K562 (cell line): Measurements from ENCODE around the gene ARHGAP32. TPM values are rescaled to one million over a fixed set of nuclear protein-coding genes. Genes with fewer than 3 reads are reported as not detected.

Experiments used
- ATAC-seq: fragments of 200-7000 bp; cut with Tn5 transposase; 3 replicates; pipeline ENCODE4 v1.9.1; 2020; ENCODE audit warnings: moderate library complexity
- BruUV-seq: library from RNA; stranded (reverse); fragments of 400-500 nt; replicated peaks from 2 replicates; lab custom pipeline; 2021; lab: Mats Ljungman, UMichigan
- CTCF ChIA-PET: fragments of 300-600 bp; formaldehyde crosslinking; extraction: SDS; loops from one replicate; lab custom pipeline; 2021; ENCODE audit warnings: low intra/inter-chr PET ratio; lab: Yijun Ruan, JAX
- POLR2A ChIA-PET: fragments of 300-600, 350-650 bp; sonication (Branson Sonifier 250); formaldehyde crosslinking; extraction: SDS; loops from one replicate; lab custom pipeline; 2021; ENCODE audit warnings: antibody characterized with exemption, inconsistent platforms; lab: Yijun Ruan, JAX
- DNase-seq, 4 experiments: peaks; one replicate each; pipeline versions ENCODE4 v3.0.0 to v3.0.0-alpha.2; 2011 to 2018; ENCODE audit warnings: low spot score in 3 of 4, mixed read lengths in 3 of 4; ENCODE audit errors: extremely low read depth in 1 of 4
- FAIRE-seq: peaks from 2 replicates; lab custom pipeline; 2011; peaks lifted over from hg19 to GRCh38; lab: Jason Lieb, UNC
- H2AFZ ChIP-seq: 2 replicates; pipeline ENCODE4 v1.6.0; 2011; ENCODE audit warnings: low read depth, low read length, control low read depth, inconsistent platforms
- H3K27ac ChIP-seq: fragments of 200-600 bp; 3 replicates; pipeline ENCODE4 v1.8.0; 2011; ENCODE audit warnings: low read depth, mild to moderate bottlenecking, control low read depth, inconsistent platforms, low read length, moderate library complexity, mixed read lengths; ENCODE audit errors: extremely low read depth
- H3K27me3 ChIP-seq, 2 experiments: fragments of 300-600 bp in 1 of 2; 2 replicates in 1 of 2; 3 replicates in 1 of 2; pipeline versions ENCODE4 v1.6.0 to v1.8.0; 2011; ENCODE audit warnings: inconsistent platforms in 2 of 2, low read length in 2 of 2, mild to moderate bottlenecking in 1 of 2, mixed read lengths in 1 of 2, moderate library complexity in 1 of 2; ENCODE audit not compliant: control insufficient read depth in 2 of 2, insufficient read depth in 2 of 2
- H3K36me3 ChIP-seq: fragments of 300-600 bp; 3 replicates; pipeline ENCODE4 v1.8.0; 2011; ENCODE audit warnings: mild to moderate bottlenecking, low read length, inconsistent platforms; ENCODE audit not compliant: control insufficient read depth, insufficient read depth
- H3K4me1 ChIP-seq, 2 experiments: fragments of 200-600 bp in 1 of 2; replicated peaks in 1 of 2; 2 replicates in 1 of 2; 3 replicates in 1 of 2; pipeline versions ENCODE4 v1.5.1 to v1.8.0; 2011; ENCODE audit warnings: inconsistent platforms in 2 of 2, low read length in 2 of 2, mild to moderate bottlenecking in 1 of 2, mixed read lengths in 1 of 2, moderate library complexity in 1 of 2; ENCODE audit not compliant: control insufficient read depth in 2 of 2, insufficient read depth in 2 of 2
- H3K4me2 ChIP-seq: 2 replicates; pipeline ENCODE4 v1.6.1; 2011; ENCODE audit warnings: low read length, control low read depth, inconsistent platforms, mixed read lengths; ENCODE audit not compliant: insufficient read depth
- H3K4me3 ChIP-seq: fragments of 200-600 bp; sonication (generic), shearing (Covaris generic); 2 replicates; pipeline ENCODE4 v1.5.1; 2016; ENCODE audit warnings: control low read depth, inconsistent platforms
- H3K79me2 ChIP-seq: fragments of 200-600 bp; 3 replicates; pipeline ENCODE4 v1.8.0; 2011; ENCODE audit warnings: low read length, inconsistent platforms; ENCODE audit not compliant: control insufficient read depth, insufficient read depth
- H3K9ac ChIP-seq, 2 experiments: 2 replicates each; pipeline versions ENCODE4 v1.6.0 to v1.6.1; 2011; ENCODE audit warnings: low read depth in 2 of 2, low read length in 2 of 2, control low read depth in 1 of 2, inconsistent platforms in 1 of 2, mild to moderate bottlenecking in 1 of 2, mixed read lengths in 1 of 2; ENCODE audit not compliant: insufficient read depth in 1 of 2
- H3K9me1 ChIP-seq: one replicate; pipeline ENCODE4 v1.6.0; 2011; ENCODE audit warnings: inconsistent platforms, mild to moderate bottlenecking, low read length, moderate library complexity; ENCODE audit not compliant: control insufficient read depth, insufficient read depth
- H3K9me3 ChIP-seq: replicated peaks from 2 replicates; pipeline ENCODE4 v1.5.1; 2011; ENCODE audit warnings: low read depth, low read length, inconsistent platforms; ENCODE audit not compliant: control insufficient read depth, insufficient read depth
- H4K20me1 ChIP-seq: replicated peaks from 2 replicates; pipeline ENCODE4 v1.6.1; 2011; ENCODE audit warnings: low read length, inconsistent platforms, mixed read lengths; ENCODE audit not compliant: control insufficient read depth, insufficient read depth
- BMI1 ChIP-seq: fragments of 150-350 bp; IDR thresholded peaks from 2 replicates; pipeline ENCODE4 v1.6.1; 2014; ENCODE audit warnings: low read length
- COPS2 ChIP-seq: fragments of 450-650 bp; conservative IDR thresholded peaks from 2 replicates; pipeline ENCODE4 v1.6.1; 2016; ENCODE audit warnings: mild to moderate bottlenecking, moderate library complexity
- HDAC8 ChIP-seq: fragments of 450-650 bp; IDR thresholded peaks from 2 replicates; pipeline ENCODE4 v1.6.1; 2016; ENCODE audit warnings: mild to moderate bottlenecking, missing genetic modification characterization, moderate library complexity, missing compliant biosample characterization
- HMG20A ChIP-seq: fragments of 450-650 bp; formaldehyde crosslinking; conservative IDR thresholded peaks from 2 replicates; pipeline ENCODE4 v1.4.0; 2020; ENCODE audit warnings: mild to moderate bottlenecking, mixed read lengths
- LEF1 ChIP-seq: fragments of 450-650 bp; IDR thresholded peaks from 2 replicates; pipeline ENCODE4 v1.6.1; 2016; ENCODE audit warnings: mild to moderate bottlenecking
- MYC ChIP-seq, 2 experiments: fragments of 250-450 bp in 1 of 2; sonication (Bioruptor Pico) in 1 of 2; IDR thresholded peaks; 2 replicates each; pipeline versions ENCODE4 v1.5.1 to v1.6.1; 2012 to 2021; ENCODE audit warnings: low read depth in 2 of 2, borderline replicate concordance in 1 of 2, improper control_type of control experiment in 1 of 2, low read length in 1 of 2, mild to moderate bottlenecking in 1 of 2, moderate library complexity in 1 of 2
- NFE2L1 ChIP-seq: fragments of 450-650 bp; IDR thresholded peaks from 2 replicates; pipeline ENCODE4 v1.6.1; 2016; ENCODE audit warnings: missing genetic modification characterization, low read depth, mild to moderate bottlenecking, missing compliant biosample characterization, moderate library complexity, borderline replicate concordance
- NFXL1 ChIP-seq: fragments of 450-650 bp; formaldehyde crosslinking; IDR thresholded peaks from 2 replicates; pipeline ENCODE4 v1.4.0; 2021; ENCODE audit warnings: mild to moderate bottlenecking
- POLR2AphosphoS2 ChIP-seq: IDR thresholded peaks from 2 replicates; pipeline ENCODE4 v1.6.1; 2012; ENCODE audit warnings: low read length, improper control_type of control experiment
- SMAD4 ChIP-seq: fragments of 250-450 bp; sonication (Bioruptor Pico); conservative IDR thresholded peaks from 2 replicates; pipeline ENCODE4 v1.8.0; 2021; ENCODE audit warnings: inconsistent platforms, mild to moderate bottlenecking, moderate library complexity
- ZNF347 ChIP-seq: fragments of 450-650 bp; formaldehyde crosslinking; IDR thresholded peaks from 2 replicates; pipeline ENCODE4 v1.4.0; 2020; ENCODE audit warnings: low read depth, mild to moderate bottlenecking, moderate library complexity
- WGBS: fragments of 100-300 bp; shearing (Covaris generic); methylation state at CpG from one replicate; pipeline ENCODE4 v1.1.6; 2016; ENCODE audit warnings: low coverage, mixed read lengths; ENCODE audit not compliant: insufficient coverage; ENCODE audit errors: missing lambda C conversion rate; 5-methylcytosine and 5-hydroxymethylcytosine counted together
- in situ Hi-C: fragments of 300-500 bp; cut with MboI; formaldehyde crosslinking; loops from 4 replicates; pipeline ENCODE4 v1.15.0; 2018; ENCODE audit warnings: inconsistent platforms, mixed read lengths
- intact Hi-C: fragments of 100-400 bp; cut with micrococcal nuclease; formaldehyde crosslinking; loops from 2 replicates; pipeline ENCODE4 v1.14.2; 2022
- polyA plus RNA-seq, 8 experiments: library from polyadenylated mRNA; depleted of rRNA in 4 of 8; stranded (reverse) in 5 of 8; unstranded in 3 of 8; fragments of >200 nt; fragmentation: Nextera tagmentation in 2 of 8; fragmentation: Illumina TruSeq in 1 of 8; extraction: Ambion mirVana in 2 of 8; extraction: Trizol in 1 of 8; gene quantifications; 2 replicates each; pipeline versions ENCODE4 v1.2.1 to v1.2.3, GENCODE V29; 2011 to 2014; ENCODE audit warnings: inconsistent platforms in 1 of 8, missing spikeins in 1 of 8
- total RNA-seq, 7 experiments: library from RNA; depleted of rRNA in 6 of 7; stranded (reverse); fragments of >200 nt in 6 of 7; fragmentation: Illumina TruSeq in 2 of 7; extraction: Trizol in 2 of 7; gene quantifications; 2 replicates each; pipeline versions ENCODE4 v1.2.1 to v1.2.3, GENCODE V29; 2011 to 2021; ENCODE audit warnings: low replicate concordance in 1 of 7
- TF ChIP-seq, protein P1 (sequence below): fragments of 450-650 bp; IDR thresholded peaks from 2 replicates; pipeline ENCODE4 v1.7.0; 2016; ENCODE audit warnings: borderline replicate concordance
- TF ChIP-seq, protein P2 (sequence below), 3 experiments: IDR thresholded peaks in 2 of 3; conservative IDR thresholded peaks in 1 of 3; 2 replicates each; pipeline ENCODE4 v1.5.1; 2011 to 2012; ENCODE audit warnings: low read length in 3 of 3, mild to moderate bottlenecking in 3 of 3, control low read depth in 2 of 3, improper control_type of control experiment in 1 of 3, inconsistent platforms in 1 of 3, low read depth in 1 of 3, mixed read lengths in 1 of 3, moderate library complexity in 1 of 3; ENCODE audit not compliant: insufficient read depth in 2 of 3
- TF ChIP-seq, protein P3 (sequence below): fragments of 450-650 bp; IDR thresholded peaks from 2 replicates; pipeline ENCODE4 v1.6.1; 2016; ENCODE audit warnings: mild to moderate bottlenecking

ARHGAP32 gene
- total and polyA plus RNA-seq, 9 of the 15 experiments (the other 6 are each of a cell fraction or from before 2014, with no cell fraction given): 0.18 TPM; not detected in 8

DNA sequence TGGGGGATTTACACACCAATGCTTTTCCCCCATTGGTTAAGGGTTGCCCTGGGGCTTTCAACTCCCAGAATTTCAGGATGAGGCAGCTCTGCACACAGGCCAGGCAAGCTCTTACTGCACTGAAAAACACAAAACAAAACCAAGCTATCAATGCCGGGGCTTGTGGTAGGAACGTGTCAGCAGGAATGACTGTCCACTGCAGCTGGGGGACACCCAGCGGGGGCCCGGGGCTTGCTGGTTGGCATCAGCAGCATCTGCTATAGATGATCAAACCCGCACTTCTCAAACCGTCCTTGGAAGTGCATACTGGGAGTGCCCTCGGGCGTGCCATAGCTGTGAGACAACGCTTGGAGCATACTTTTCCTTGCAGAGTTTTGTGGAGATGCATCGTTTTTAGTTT lies 257.2 kb downstream of the ARHGAP32 start (continued):
- TF ChIP-seq POLR2AphosphoS2: no peak
- TF ChIP-seq, protein P1, sequence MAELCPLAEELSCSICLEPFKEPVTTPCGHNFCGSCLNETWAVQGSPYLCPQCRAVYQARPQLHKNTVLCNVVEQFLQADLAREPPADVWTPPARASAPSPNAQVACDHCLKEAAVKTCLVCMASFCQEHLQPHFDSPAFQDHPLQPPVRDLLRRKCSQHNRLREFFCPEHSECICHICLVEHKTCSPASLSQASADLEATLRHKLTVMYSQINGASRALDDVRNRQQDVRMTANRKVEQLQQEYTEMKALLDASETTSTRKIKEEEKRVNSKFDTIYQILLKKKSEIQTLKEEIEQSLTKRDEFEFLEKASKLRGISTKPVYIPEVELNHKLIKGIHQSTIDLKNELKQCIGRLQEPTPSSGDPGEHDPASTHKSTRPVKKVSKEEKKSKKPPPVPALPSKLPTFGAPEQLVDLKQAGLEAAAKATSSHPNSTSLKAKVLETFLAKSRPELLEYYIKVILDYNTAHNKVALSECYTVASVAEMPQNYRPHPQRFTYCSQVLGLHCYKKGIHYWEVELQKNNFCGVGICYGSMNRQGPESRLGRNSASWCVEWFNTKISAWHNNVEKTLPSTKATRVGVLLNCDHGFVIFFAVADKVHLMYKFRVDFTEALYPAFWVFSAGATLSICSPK: no peak
- no peak for TF ChIP-seq NFXL1
- TF ChIP-seq MYC (IDR thresholded peaks at IDR 0.05; ENCODE audit: low read depth, low read length): no peak
- TF ChIP-seq MYC (CRISPR knock-in tag; IDR thresholded peaks at IDR 0.05; ENCODE audit: borderline replicate concordance, low read depth): no peak
- TF ChIP-seq, protein P2, sequence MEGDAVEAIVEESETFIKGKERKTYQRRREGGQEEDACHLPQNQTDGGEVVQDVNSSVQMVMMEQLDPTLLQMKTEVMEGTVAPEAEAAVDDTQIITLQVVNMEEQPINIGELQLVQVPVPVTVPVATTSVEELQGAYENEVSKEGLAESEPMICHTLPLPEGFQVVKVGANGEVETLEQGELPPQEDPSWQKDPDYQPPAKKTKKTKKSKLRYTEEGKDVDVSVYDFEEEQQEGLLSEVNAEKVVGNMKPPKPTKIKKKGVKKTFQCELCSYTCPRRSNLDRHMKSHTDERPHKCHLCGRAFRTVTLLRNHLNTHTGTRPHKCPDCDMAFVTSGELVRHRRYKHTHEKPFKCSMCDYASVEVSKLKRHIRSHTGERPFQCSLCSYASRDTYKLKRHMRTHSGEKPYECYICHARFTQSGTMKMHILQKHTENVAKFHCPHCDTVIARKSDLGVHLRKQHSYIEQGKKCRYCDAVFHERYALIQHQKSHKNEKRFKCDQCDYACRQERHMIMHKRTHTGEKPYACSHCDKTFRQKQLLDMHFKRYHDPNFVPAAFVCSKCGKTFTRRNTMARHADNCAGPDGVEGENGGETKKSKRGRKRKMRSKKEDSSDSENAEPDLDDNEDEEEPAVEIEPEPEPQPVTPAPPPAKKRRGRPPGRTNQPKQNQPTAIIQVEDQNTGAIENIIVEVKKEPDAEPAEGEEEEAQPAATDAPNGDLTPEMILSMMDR (IDR thresholded peaks at IDR 0.05 in 2 of 3, conservative IDR thresholded peaks at IDR 0.05 in 1 of 3; ENCODE audit: insufficient read depth in 2 of 3, low read depth in 1 of 3, low read length in 3 of 3): no peak
- TF ChIP-seq LEF1: no peak

DNA sequence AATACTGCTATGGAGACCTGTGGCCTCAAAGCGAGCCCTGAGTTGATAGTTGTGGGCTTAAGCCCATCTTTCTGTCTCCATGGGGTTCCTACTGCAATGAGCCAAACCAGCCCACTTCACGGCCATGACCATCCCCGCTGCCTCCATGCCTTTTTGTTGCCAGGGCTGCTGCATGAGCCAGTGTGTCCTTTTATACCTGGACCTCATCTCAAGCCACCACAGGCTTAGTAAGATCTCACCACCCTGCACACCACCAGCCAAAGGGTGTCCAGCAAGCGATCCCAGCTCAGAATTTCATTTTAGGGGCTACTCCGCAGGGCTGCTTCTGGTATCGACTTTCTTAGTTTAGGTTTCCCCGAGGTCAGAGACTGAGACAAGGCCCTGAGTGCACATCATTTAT lies 257.8 kb downstream of the ARHGAP32 start:
- intact Hi-C loops: no loop called here
- H3K9me3 ChIP-seq: no peaks in the 10 kb centered on the region
- H3K4me3 ChIP-seq: no peak overlapping the region
- peaks cover 0 to 27% of the 10 kb centered on the region in 2 experiments; a peak in 3 of 5 replicates for H3K27me3 ChIP-seq
- no peak for DNase-seq
- POLR2A ChIA-PET: interaction anchor here (0.6 kb wide), 1 partner anchor 23 kb away, joined by 3 read pairs; no protein-coding TSS in a partner anchor
- in situ Hi-C loops: no loop called here
- no peaks in the 10 kb centered on the region for H3K79me2 ChIP-seq
- CTCF ChIA-PET: no interaction called here
- 0% methylated on average over 7 of the region's 7 CpGs for WGBS
- no peak overlapping the region for H2AFZ ChIP-seq
- no peaks in the 10 kb centered on the region for H4K20me1 ChIP-seq
- no TSS peak for BruUV-seq
- no peak overlapping the region for H3K4me2 ChIP-seq
- H3K4me1 ChIP-seq: no peaks in the 10 kb centered on the region
- FAIRE-seq: no peak
- H3K9me1 ChIP-seq: no peaks in the 10 kb centered on the region
- no peaks in the 10 kb centered on the region for H3K36me3 ChIP-seq
- no peak overlapping the region for H3K9ac ChIP-seq
- ATAC-seq: no peak
- H3K27ac ChIP-seq: no peak overlapping the region
- TF ChIP-seq BMI1: no peak
- TF ChIP-seq HMG20A (CRISPR knock-in tag): no peak
- TF ChIP-seq NFE2L1 (tag): no peak
- no peak for TF ChIP-seq SMAD4 (CRISPR knock-in tag)
- TF ChIP-seq, protein P3, sequence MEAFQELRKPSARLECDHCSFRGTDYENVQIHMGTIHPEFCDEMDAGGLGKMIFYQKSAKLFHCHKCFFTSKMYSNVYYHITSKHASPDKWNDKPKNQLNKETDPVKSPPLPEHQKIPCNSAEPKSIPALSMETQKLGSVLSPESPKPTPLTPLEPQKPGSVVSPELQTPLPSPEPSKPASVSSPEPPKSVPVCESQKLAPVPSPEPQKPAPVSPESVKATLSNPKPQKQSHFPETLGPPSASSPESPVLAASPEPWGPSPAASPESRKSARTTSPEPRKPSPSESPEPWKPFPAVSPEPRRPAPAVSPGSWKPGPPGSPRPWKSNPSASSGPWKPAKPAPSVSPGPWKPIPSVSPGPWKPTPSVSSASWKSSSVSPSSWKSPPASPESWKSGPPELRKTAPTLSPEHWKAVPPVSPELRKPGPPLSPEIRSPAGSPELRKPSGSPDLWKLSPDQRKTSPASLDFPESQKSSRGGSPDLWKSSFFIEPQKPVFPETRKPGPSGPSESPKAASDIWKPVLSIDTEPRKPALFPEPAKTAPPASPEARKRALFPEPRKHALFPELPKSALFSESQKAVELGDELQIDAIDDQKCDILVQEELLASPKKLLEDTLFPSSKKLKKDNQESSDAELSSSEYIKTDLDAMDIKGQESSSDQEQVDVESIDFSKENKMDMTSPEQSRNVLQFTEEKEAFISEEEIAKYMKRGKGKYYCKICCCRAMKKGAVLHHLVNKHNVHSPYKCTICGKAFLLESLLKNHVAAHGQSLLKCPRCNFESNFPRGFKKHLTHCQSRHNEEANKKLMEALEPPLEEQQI: no peak
- TF ChIP-seq HDAC8 (tag): no peak
- no peak for TF ChIP-seq COPS2
- TF ChIP-seq ZNF347 (CRISPR knock-in tag): no peak
